GM23338 (cell line): ENCODE measurements around the gene AANAT. TPM values are rescaled to one million over a fixed set of nuclear protein-coding genes. Genes with fewer than 3 reads are reported as not detected.

ENCODE experiments used
- ATAC-seq: fragments of 200-7000 bp; cut with Tn5 transposase; 3 replicates; pipeline ENCODE4 v1.9.1; 2020
- DNase-seq: peaks from one replicate; pipeline ENCODE4 v3.0.0-alpha.2; 2015; ENCODE audit warnings: low spot score
- H2AFZ ChIP-seq: fragments of 200-600 bp; sonication (generic); 2 replicates; pipeline ENCODE4 v1.8.0; 2016; ENCODE audit warnings: antibody characterized with exemption, mild to moderate bottlenecking, moderate library complexity
- H3F3A ChIP-seq: fragments of 200-600 bp; sonication (generic); replicated peaks from 2 replicates; pipeline ENCODE4 v1.8.0; 2017; ENCODE audit warnings: antibody characterized with exemption, mixed run types, low read depth
- H3K27ac ChIP-seq: fragments of 200-600 bp; sonication (generic); 2 replicates; pipeline ENCODE4 v1.6.1; 2016; ENCODE audit warnings: low read depth
- H3K27me3 ChIP-seq: fragments of 200-600 bp; sonication (generic); 2 replicates; pipeline ENCODE4 v1.8.0; 2016; ENCODE audit warnings: mild to moderate bottlenecking, mixed run types, moderate library complexity; ENCODE audit not compliant: insufficient read depth
- H3K36me3 ChIP-seq: fragments of 200-600 bp; sonication (generic); 2 replicates; pipeline ENCODE4 v1.8.0; 2016; ENCODE audit warnings: mild to moderate bottlenecking; ENCODE audit not compliant: insufficient read depth
- H3K4me1 ChIP-seq: fragments of 200-600 bp; sonication (generic); 2 replicates; pipeline ENCODE4 v1.8.0; 2016; ENCODE audit warnings: mild to moderate bottlenecking, moderate library complexity; ENCODE audit not compliant: insufficient read depth
- H3K4me2 ChIP-seq: fragments of 200-600 bp; sonication (generic); 2 replicates; pipeline ENCODE4 v1.7.1; 2017; ENCODE audit warnings: mixed run types
- H3K4me3 ChIP-seq: fragments of 200-600 bp; sonication (generic); 2 replicates; pipeline ENCODE4 v1.6.1; 2016; ENCODE audit warnings: mixed run types
- H3K79me2 ChIP-seq: fragments of 200-600 bp; sonication (generic); replicated peaks from 2 replicates; pipeline ENCODE4 v1.8.0; 2017; ENCODE audit warnings: mild to moderate bottlenecking; ENCODE audit not compliant: insufficient read depth
- H3K9me2 ChIP-seq: fragments of 200-600 bp; sonication (generic); 2 replicates; pipeline ENCODE4 v1.8.0; 2017; ENCODE audit not compliant: insufficient read depth
- H4K20me1 ChIP-seq: fragments of 200-600 bp; sonication (generic); replicated peaks from 2 replicates; pipeline ENCODE4 v1.8.0; 2017; ENCODE audit warnings: mild to moderate bottlenecking; ENCODE audit not compliant: insufficient read depth
- H3K27ac Mint-ChIP-seq: 2 replicates; pipeline ENCODE4 v1.8.0; 2020; ENCODE audit warnings: inconsistent platforms, mild to moderate bottlenecking, moderate library complexity, mixed read lengths
- H3K27me3 Mint-ChIP-seq: 3 replicates; pipeline ENCODE4 v1.8.0; 2022; ENCODE audit warnings: low read depth, mild to moderate bottlenecking, moderate library complexity, mixed read lengths, inconsistent platforms; ENCODE audit not compliant: insufficient read depth, poor library complexity
- H3K36me3 Mint-ChIP-seq: 3 replicates; pipeline ENCODE4 v1.8.0; 2021; ENCODE audit warnings: low read depth, mild to moderate bottlenecking, inconsistent platforms, moderate library complexity, mixed read lengths
- H3K4me1 Mint-ChIP-seq: 3 replicates; pipeline ENCODE4 v1.8.0; 2020; ENCODE audit warnings: mild to moderate bottlenecking, inconsistent platforms, mixed read lengths
- H3K4me3 Mint-ChIP-seq: 3 replicates; pipeline ENCODE4 v1.8.0; 2021; ENCODE audit warnings: moderate library complexity, mild to moderate bottlenecking, inconsistent platforms, mixed read lengths
- H3K9me3 Mint-ChIP-seq: 3 replicates; pipeline ENCODE4 v1.8.0; 2020; ENCODE audit warnings: moderate library complexity, mild to moderate bottlenecking, inconsistent platforms, mixed read lengths
- JUNB ChIP-seq: IDR thresholded peaks from one replicate; pipeline ENCODE4 v1.6.1; 2016; ENCODE audit warnings: antibody characterized with exemption; ENCODE audit not compliant: unreplicated experiment
- polyA plus RNA-seq: library from polyadenylated mRNA; unstranded; fragments of >200 nt; fragmentation: Nextera tagmentation; extraction: Ambion mirVana; gene quantifications from 2 replicates; pipeline ENCODE4 v1.2.1, GENCODE V29; 2016
- total RNA-seq: library from RNA; depleted of rRNA; stranded (reverse); fragments of >200 nt; shearing (Covaris generic); gene quantifications from 2 replicates; pipeline ENCODE4 v1.2.3, GENCODE V29; 2014
- TF ChIP-seq, protein P1 (sequence below): fragments of 250-450 bp; sonication (Bioruptor Pico); IDR thresholded peaks from 2 replicates; pipeline ENCODE4 v1.5.0; 2020; ENCODE audit warnings: mild to moderate bottlenecking, moderate library complexity
- TF ChIP-seq, protein P2 (sequence below), 2 experiments: fragments of 200-600 bp in 1 of 2; sonication (generic) in 1 of 2; conservative IDR thresholded peaks; 2 replicates each; pipeline versions ENCODE4 v1.5.1 to v1.6.1; 2016 to 2017; ENCODE audit warnings: antibody characterized with exemption in 2 of 2, low read depth in 2 of 2, mild to moderate bottlenecking in 2 of 2, moderate library complexity in 1 of 2

Gene AANAT
- total and polyA plus RNA-seq, 2 experiments from 2014 or later, result 0.28 to 1.0 TPM

DNA sequence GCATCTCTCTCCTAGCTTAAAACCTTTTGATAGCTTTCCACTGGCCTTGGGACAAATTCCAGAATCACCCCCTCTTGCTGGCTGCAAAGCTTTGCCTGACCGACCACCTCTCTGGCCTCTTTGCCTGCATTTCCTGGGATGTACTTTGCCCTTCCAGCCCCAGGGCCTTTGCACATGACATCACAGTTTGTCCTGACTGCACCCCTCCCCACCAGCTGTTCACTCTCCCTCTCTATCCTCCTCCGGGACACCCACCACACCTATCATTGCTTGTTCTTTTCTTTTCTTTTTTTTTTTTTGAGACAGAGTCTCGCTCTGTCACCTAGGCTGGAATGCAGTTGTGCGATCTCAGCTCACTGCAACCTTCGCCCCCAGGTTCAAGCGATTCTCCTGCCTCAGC lies 7.9 kb downstream of the AANAT start (continued):
- TF ChIP-seq, protein P1, sequence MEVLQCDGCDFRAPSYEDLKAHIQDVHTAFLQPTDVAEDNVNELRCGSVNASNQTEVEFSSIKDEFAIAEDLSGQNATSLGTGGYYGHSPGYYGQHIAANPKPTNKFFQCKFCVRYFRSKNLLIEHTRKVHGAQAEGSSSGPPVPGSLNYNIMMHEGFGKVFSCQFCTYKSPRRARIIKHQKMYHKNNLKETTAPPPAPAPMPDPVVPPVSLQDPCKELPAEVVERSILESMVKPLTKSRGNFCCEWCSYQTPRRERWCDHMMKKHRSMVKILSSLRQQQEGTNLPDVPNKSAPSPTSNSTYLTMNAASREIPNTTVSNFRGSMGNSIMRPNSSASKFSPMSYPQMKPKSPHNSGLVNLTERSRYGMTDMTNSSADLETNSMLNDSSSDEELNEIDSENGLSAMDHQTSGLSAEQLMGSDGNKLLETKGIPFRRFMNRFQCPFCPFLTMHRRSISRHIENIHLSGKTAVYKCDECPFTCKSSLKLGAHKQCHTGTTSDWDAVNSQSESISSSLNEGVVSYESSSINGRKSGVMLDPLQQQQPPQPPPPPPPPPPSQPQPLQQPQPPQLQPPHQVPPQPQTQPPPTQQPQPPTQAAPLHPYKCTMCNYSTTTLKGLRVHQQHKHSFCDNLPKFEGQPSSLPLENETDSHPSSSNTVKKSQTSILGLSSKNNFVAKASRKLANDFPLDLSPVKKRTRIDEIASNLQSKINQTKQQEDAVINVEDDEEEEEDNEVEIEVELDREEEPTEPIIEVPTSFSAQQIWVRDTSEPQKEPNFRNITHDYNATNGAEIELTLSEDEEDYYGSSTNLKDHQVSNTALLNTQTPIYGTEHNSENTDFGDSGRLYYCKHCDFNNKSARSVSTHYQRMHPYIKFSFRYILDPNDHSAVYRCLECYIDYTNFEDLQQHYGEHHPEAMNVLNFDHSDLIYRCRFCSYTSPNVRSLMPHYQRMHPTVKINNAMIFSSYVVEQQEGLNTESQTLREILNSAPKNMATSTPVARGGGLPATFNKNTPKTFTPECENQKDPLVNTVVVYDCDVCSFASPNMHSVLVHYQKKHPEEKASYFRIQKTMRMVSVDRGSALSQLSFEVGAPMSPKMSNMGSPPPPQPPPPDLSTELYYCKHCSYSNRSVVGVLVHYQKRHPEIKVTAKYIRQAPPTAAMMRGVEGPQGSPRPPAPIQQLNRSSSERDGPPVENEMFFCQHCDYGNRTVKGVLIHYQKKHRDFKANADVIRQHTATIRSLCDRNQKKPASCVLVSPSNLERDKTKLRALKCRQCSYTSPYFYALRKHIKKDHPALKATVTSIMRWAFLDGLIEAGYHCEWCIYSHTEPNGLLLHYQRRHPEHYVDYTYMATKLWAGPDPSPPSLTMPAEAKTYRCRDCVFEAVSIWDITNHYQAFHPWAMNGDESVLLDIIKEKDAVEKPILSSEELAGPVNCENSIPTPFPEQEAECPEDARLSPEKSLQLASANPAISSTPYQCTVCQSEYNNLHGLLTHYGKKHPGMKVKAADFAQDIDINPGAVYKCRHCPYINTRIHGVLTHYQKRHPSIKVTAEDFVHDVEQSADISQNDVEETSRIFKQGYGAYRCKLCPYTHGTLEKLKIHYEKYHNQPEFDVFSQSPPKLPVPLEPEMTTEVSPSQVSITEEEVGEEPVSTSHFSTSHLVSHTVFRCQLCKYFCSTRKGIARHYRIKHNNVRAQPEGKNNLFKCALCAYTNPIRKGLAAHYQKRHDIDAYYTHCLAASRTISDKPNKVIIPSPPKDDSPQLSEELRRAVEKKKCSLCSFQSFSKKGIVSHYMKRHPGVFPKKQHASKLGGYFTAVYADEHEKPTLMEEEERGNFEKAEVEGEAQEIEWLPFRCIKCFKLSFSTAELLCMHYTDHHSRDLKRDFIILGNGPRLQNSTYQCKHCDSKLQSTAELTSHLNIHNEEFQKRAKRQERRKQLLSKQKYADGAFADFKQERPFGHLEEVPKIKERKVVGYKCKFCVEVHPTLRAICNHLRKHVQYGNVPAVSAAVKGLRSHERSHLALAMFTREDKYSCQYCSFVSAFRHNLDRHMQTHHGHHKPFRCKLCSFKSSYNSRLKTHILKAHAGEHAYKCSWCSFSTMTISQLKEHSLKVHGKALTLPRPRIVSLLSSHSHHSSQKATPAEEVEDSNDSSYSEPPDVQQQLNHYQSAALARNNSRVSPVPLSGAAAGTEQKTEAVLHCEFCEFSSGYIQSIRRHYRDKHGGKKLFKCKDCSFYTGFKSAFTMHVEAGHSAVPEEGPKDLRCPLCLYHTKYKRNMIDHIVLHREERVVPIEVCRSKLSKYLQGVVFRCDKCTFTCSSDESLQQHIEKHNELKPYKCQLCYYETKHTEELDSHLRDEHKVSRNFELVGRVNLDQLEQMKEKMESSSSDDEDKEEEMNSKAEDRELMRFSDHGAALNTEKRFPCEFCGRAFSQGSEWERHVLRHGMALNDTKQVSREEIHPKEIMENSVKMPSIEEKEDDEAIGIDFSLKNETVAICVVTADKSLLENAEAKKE, result no peak
- no peak for TF ChIP-seq JUNB

DNA sequence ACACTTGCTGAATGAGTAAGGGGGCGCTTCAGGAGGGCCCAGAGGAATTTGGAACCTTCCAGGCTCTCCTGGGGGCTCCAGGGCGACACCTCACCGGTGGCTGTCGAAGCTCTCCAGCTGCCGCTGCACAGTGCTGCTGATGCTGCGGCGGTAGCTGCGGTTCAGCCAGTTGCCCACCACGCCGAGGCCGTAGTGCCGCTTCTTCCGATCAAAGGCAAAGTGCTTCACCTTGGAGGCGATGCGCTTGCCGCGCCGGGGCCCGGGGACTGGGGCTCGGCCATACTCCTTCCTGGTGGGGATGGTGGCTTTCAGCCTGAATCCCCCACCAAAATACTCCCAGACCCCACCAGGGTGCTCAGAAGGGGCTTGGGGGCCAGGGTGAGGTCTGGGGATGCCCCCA lies 9.3 kb downstream of the AANAT start:
- Histone ChIP-seq H4K20me1 (no peaks in the 10 kb centered on the region), H3F3A (no peaks in the 10 kb centered on the region), H3K9me2 (no peaks in the 10 kb centered on the region), H3K4me2 (no peak overlapping the region), H2AFZ (no peak overlapping the region), H3K27ac (no peak overlapping the region), H3K4me3 (no peak overlapping the region), H3K4me1 (no peaks in the 10 kb centered on the region), H3K36me3 (no peaks in the 10 kb centered on the region), H3K79me2 (no peaks in the 10 kb centered on the region), H3K27me3 (no peaks in the 10 kb centered on the region)
- ATAC-seq, result no peak
- Mint-ChIP-seq H3K4me1 (no peaks in the 10 kb centered on the region; the same call in 2 of the 3 replicates), H3K4me3 (no peak overlapping the region), H3K27me3 (peaks cover 9% of the 10 kb centered on the region), H3K9me3 (no peaks in the 10 kb centered on the region; the same call in 2 of the 3 replicates), H3K27ac (no peak overlapping the region), H3K36me3 (peaks cover 4% of the 10 kb centered on the region; the same call in 1 of the 3 replicates)
- TF ChIP-seq, protein P2, sequence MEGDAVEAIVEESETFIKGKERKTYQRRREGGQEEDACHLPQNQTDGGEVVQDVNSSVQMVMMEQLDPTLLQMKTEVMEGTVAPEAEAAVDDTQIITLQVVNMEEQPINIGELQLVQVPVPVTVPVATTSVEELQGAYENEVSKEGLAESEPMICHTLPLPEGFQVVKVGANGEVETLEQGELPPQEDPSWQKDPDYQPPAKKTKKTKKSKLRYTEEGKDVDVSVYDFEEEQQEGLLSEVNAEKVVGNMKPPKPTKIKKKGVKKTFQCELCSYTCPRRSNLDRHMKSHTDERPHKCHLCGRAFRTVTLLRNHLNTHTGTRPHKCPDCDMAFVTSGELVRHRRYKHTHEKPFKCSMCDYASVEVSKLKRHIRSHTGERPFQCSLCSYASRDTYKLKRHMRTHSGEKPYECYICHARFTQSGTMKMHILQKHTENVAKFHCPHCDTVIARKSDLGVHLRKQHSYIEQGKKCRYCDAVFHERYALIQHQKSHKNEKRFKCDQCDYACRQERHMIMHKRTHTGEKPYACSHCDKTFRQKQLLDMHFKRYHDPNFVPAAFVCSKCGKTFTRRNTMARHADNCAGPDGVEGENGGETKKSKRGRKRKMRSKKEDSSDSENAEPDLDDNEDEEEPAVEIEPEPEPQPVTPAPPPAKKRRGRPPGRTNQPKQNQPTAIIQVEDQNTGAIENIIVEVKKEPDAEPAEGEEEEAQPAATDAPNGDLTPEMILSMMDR (conservative IDR thresholded peaks at IDR 0.05; ENCODE audit: low read depth in 2 of 2), result no peak
- DNase-seq, result no peak
